GM12892 (cell line): Measurements from ENCODE around the gene OR2AP1. TPM values are rescaled to one million over a fixed set of nuclear protein-coding genes. Genes with fewer than 3 reads are reported as not detected.
"Not testable (repeated sequence)": the region's sequence is repeated elsewhere in the genome, so short reads cannot be mapped to it uniquely, and the experiment has no call there.

ENCODE experiments used
- DNase-seq: peaks from one replicate; pipeline ENCODE4 v3.0.0; 2011; ENCODE audit not compliant: insufficient read length
- FAIRE-seq: peaks from 2 replicates; lab custom pipeline; 2011; peaks lifted over from hg19 to GRCh38; lab: Jason Lieb, UNC
- POLR2A ChIP-seq: IDR thresholded peaks from 2 replicates; pipeline ENCODE4 v1.6.1; 2011; ENCODE audit warnings: low read depth, low read length, control low read depth
- POLR2AphosphoS5 ChIP-seq: IDR thresholded peaks from 2 replicates; pipeline ENCODE4 v1.6.1; 2011; ENCODE audit warnings: low read depth, low read length, control low read depth
- TAF1 ChIP-seq: IDR thresholded peaks from 2 replicates; pipeline ENCODE4 v1.6.1; 2011; ENCODE audit warnings: low read depth, mild to moderate bottlenecking, control low read depth, low read length, borderline replicate concordance
- polyA plus RNA-seq: library from polyadenylated mRNA; unstranded; fragments of >200 nt; gene quantifications from one replicate; pipeline ENCODE4 v1.2.1, GENCODE V29; 2012; ENCODE audit warnings: missing spikeins, inconsistent platforms; ENCODE audit not compliant: missing spikeins

Gene OR2AP1
- polyA plus RNA-seq, result not detected

GRCh38 chr12:55572168-55572567 is at the start of gene OR2AP1:
Gene OR2AP1, plus strand, starts transcription at chr12:55572468. Its CDS starts 1,947 bp downstream, at chr12:55574415.
- FAIRE-seq (no peak), DNase-seq (no peak)
- TF ChIP-seq POLR2AphosphoS5, result no peak
- no peak for TF ChIP-seq TAF1
- TF ChIP-seq POLR2A, result no peak

GRCh38 chr12:55548235-55548634 is 24.0 kb upstream of the OR2AP1 start:
- FAIRE-seq, DNase-seq: not testable (repeated sequence)

DNA sequence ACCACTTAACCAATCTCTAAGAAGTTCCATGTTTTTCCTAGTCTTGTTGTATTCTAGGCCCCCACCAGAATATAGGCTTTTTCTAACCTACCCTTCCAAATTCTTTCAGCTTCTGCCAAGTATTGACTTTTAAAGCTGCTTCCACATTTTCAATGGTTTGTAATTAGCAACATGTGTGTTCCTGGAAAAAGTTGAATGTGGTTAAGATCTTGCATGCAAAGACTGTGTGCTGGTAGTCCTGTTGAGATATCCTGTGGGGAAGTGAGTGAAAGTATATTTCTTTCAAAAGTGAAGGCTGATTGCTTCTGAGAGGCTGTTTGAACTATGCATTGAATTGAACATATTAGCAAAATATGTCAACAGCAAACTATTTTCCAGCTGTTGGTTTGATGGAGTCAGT is 23.5 kb upstream of the OR2AP1 start:
- FAIRE-seq, result no peak
- TF ChIP-seq TAF1 (no peak), POLR2AphosphoS5 (no peak), POLR2A (no peak)

GRCh38 chr12:55549302-55549701 is 23.0 kb upstream of the OR2AP1 start, which contains the start of gene OR6C4:
Gene OR6C4, plus strand, starts transcription at chr12:55549602. Its CDS starts 1,625 bp downstream, at chr12:55551227.
- DNase-seq (no peak), FAIRE-seq (no peak)
- TF ChIP-seq POLR2AphosphoS5, result no peak
- no peak for TF ChIP-seq POLR2A
- TF ChIP-seq TAF1, result no peak

More for the DNA sequence above, 23.5 kb upstream of the OR2AP1 start:
- DNase-seq, result no peak

DNA sequence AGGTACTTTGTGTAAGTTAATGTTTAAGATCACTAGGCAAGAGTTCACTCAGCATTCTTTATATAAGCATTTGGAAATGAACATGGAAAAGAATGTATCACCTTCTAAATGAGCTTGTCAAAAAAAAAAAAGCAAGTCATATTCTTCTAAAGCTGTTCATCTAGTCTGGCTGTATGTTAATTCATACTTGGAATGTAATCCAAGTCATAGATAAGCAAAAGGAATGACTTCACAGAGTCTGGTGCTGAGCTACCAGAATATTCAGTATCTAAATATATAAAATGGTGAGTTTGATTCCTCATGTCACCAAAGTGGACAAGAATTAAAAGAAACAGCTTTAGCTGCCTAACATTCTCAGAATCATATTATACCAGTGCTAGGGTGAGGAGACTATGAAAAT is 18.0 kb upstream of the OR2AP1 start:
- no peak for TF ChIP-seq TAF1
- TF ChIP-seq POLR2AphosphoS5, result no peak
- no peak for TF ChIP-seq POLR2A
- DNase-seq (no peak), FAIRE-seq (no peak)

- not testable (repeated sequence) for FAIRE-seq, DNase-seq
These were observed 2.2 kb upstream of the OR2AP1 start for GRCh38 chr12:55570060-55570459.

- FAIRE-seq, DNase-seq: not testable (repeated sequence)
These were observed 1.6 kb upstream of the OR2AP1 start for GRCh38 chr12:55570689-55571088.

GRCh38 chr12:55582066-55582465 is 9.8 kb downstream of the OR2AP1 start:
- TF ChIP-seq TAF1 (no peak), POLR2A (no peak), POLR2AphosphoS5 (no peak)
- FAIRE-seq, result no peak
- DNase-seq, result no peak

- no peak for FAIRE-seq
- TF ChIP-seq POLR2AphosphoS5, result no peak
- no peak for TF ChIP-seq TAF1
- no peak for TF ChIP-seq POLR2A
- DNase-seq, result no peak
These were observed 13.5 kb downstream of the OR2AP1 start for GRCh38 chr12:55585817-55586216.

- not testable (repeated sequence) for DNase-seq, FAIRE-seq
These were observed 17.9 kb downstream of the OR2AP1 start for GRCh38 chr12:55590152-55590551.

- FAIRE-seq, result no peak
- no peak for TF ChIP-seq POLR2A
- no peak for TF ChIP-seq TAF1
- TF ChIP-seq POLR2AphosphoS5, result no peak
- no peak for DNase-seq
These were observed 35.7 kb downstream of the OR2AP1 start for GRCh38 chr12:55607821-55608594.

GRCh38 chr12:55610598-55610997 is 38.3 kb downstream of the OR2AP1 start:
- DNase-seq (no peak), FAIRE-seq (no peak)
- TF ChIP-seq POLR2AphosphoS5 (no peak), POLR2A (no peak), TAF1 (no peak)

DNA sequence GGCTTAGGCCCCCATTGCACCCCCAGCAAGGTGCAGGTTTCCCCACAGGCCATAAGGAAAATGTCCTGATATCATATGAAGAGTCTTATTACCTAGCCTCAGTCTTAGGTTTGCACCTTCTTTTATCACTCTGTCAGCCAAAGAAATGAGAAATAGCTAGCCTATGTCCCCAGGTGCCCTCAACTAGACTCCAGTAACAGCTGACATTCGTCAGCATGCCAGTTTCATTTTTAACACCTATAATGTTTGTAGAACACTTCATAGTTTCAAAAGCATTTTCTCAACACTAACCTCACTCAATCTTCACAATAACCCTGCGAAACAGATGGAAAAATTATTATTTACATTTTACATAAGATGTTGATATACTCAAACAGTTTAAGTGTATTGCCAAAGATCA is 40.4 kb downstream of the OR2AP1 start:
- TF ChIP-seq POLR2A, result no peak
- TF ChIP-seq POLR2AphosphoS5, result no peak
- no peak for TF ChIP-seq TAF1
- no peak for DNase-seq
- FAIRE-seq, result no peak
